D341Med (cell line): ENCODE results near the gene KHDC3L.
"Not testable (repeated sequence)": the region's sequence is repeated elsewhere in the genome, so short reads cannot be mapped to it uniquely, and the experiment has no call there.

ENCODE experiments used
- DNase-seq: peaks from one replicate; pipeline ENCODE4 v3.0.0; 2012; ENCODE audit warnings: low spot score

KHDC3L gene

DNA sequence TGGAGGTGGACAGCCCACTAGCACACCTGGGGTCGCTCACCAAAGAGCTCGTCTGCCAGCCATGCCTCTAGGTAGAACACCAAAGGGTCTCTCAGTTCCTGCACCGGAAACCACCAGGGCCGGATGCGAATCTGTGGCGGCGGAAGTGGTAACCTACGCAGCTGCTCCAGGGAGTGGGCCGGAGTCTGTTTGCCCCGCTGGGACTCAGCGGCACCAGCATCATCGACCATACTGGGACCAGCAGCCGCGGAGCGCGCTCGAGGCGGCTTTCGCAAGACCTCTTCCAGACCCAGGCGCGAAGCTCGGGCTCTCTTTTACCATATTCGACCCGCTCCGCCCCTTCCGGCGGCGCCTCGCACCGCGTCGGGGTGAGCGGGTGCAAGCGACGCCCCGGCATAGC, 7.1 kb downstream of the KHDC3L start, which contains the start of gene OOEP:
Gene OOEP, minus strand, starts transcription at position 335 of the 400 bp plus-strand sequence. Its CDS starts 105 bp downstream, at position 230.
- no peak for DNase-seq

DNA sequence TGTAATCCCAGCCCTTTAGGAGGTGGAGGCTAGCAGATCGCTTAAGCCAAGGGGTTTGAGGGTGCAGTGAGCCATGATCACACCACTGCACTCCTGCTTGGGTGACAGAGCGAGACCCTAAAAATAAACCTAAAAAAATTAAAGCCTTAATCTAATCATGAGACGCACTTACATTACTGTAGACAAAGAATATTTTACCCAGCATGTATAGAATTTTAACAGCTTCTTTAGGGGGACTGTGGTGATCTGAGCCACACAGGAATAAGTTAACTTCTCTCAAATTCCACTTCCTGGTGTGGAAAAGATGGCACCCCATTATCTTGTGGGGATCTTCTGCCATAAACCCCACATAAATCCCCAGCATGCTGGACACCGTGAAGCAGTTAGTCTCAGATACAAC, 9.5 kb downstream of the KHDC3L start:
- DNase-seq: no peak

DNA sequence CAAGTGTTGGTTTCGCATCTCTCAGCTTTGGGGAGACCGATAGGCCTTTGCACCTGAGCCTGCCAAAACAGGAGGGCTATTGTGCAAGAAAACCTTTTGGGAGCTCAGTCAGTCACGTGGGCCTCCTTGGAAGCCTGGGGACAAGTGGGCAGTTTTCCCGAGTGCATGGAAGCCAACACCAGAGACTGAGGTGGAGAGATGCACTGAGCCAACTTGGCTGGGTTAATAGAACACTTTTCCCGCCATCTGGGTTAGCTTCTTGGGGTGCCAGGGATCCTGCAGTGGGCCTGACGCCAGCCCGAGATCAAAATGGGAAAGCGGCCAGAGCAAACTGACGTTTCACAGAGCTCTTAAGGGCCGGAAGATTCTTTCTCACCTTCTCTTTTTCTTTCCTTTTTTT, 10.1 kb downstream of the KHDC3L start:
- no peak for DNase-seq

DNA sequence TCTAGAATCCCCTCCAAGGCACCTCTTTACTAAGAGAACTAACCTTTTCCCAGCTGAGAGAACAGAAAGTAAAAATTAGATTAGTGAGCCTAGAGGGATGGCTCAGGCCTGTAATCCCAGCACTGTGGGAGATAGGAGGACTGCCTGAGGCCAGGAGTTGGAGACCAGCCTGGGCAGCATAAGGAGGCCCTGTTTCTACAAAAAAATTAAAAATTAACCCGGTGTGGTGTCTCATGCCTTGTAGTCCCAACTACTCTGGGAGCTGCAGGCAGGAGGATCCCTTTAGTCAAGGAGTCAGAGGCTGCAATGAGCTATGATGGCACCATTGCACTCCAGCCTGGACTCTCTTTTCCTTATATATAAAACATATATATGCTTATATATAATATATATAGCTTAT, 12.8 kb downstream of the KHDC3L start:
- DNase-seq: no peak

DNA sequence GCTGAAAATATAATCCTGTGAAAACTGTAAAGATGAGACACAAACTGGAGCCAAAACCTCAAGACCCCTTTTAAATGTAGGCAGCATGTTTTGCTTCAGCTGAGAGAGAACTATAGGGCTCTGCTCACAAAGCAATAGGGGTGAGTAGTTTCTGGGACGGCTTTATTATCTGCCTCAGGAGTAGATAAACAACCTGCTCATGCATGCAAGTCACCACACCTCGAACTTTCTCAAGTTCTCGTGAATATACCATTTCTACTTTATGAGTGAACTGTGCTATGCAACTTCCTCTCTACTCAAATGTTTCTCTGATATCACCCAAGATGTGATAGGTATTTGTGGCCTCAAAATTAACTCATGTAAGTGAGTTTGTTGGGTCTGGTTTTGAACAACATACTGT, 14.8 kb downstream of the KHDC3L start:
- no peak for DNase-seq

DNA sequence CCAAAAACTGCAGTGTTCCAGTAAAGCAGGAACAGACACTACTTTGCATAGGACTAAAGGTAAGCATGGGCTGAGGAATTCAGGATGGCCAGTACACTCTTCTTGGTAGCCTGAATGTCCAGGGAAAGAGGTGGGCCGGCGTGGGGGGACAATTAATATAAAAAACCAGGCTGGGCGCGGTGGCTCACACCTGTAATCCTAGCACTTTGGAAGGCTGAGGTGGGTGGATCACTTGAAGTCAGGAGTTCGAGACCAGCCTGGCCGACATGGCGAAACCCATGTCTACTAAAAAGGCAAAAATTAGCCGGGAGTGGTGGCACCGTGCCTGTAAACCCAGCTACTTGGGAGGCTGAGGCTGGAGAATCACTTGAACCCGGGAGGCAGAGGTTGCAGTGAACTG, 19.1 kb downstream of the KHDC3L start:
- DNase-seq: not testable (repeated sequence)

DNA sequence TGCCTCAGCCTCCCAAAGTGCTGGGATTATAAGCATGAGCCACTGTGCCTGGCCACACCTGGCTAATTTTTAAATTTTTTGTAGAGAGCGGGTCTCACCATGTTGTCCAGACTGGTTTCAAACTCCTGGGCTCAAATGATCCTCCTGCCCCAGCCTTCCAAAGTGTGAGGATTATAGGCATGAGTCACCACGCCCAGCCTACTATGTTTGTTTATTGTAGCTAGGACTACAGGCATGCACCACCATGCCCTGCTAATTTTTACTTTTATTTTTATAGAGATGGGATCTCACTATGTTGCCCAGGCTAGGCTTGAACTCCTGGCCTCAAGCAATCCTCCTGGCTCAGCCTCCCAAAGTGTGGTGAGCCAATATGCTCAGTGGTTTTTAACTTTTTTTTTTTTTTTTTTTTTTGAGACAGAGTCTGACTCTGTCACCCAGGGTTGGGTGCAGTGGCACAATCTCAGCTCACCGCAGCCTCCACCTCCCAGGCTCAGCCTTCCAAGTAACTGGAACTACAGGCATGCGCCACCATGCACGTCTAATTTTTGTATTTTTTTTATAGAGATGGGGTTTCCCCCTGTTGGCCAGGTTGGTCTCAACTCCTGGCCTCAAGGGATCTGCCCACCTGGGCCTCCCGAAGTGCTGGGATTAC, 20.1 kb downstream of the KHDC3L start:
- no peak for DNase-seq

DNA sequence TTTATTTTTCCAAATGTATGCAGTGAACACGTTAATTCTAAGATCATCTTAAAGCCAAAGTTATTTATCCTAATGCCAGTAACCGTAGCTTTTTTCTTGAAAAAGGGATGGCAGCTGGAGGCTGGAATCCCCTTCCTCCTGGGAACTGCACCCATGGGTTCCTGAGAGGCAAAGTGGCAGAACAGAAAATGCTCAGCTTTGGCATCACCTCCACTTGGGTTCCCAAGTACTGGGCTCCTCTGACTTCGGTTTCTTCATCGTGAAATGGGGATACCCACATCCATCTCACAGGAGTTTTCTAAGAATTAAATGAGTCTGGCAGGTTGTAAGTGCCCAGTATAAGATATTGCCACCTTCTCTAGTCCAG, 26.0 kb downstream of the KHDC3L start:
- DNase-seq: peak; percentile 68

DNA sequence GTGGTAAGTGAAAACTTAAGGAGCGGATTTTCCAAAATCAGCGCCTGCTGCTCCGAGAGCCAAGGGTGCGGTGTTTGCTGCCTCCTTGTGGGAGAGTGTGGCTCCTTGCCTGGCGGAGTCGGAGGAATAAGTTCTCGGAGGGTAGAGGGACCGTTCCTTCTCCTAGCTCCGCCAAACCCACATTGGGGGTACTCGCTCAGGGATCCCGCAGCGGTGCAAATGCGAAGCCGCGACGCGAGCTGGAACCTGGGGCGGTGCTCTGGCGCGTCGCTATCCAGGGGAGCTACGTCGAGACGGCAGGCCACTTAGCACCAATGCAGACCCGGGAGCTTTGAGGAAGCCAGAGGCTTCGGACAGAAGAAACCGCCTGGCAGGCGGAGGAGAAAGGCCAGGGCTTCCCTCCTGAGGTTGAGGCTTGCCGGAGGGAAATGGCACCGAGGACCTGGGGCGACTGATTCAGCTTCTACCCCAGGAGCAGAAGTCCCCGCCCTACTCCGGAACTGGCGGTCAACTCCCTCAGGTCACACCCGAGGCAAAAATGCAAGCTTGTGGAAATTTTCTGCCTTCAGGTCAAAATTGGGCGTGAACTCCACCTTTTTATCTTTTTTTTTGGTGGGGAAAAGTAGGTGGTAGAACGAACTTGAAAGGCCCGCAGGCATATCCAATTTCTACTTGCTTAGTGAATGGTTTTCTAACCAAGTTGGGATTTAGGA, 26.5 kb downstream of the KHDC3L start:
- peak; percentile 87 for DNase-seq

DNA sequence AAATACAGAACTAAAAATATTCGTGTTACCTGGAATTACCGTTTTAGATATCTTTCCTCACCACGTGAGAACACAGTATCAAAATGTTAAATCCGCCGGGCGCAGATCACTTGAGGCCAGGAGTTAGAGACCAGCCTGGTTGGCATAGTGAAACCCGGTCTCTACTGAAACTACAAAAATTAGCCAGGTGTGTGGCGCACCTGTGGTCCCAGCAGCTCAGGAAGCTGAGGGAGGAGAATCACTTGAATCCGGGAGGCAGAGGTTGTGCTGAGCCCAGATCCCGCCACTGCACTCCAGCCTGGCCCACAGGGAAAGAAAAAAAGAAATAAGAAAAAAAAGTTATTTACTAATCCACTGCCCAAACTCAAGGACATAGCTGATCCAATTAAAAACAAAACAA, 27.4 kb downstream of the KHDC3L start:
- no peak for DNase-seq

DNA sequence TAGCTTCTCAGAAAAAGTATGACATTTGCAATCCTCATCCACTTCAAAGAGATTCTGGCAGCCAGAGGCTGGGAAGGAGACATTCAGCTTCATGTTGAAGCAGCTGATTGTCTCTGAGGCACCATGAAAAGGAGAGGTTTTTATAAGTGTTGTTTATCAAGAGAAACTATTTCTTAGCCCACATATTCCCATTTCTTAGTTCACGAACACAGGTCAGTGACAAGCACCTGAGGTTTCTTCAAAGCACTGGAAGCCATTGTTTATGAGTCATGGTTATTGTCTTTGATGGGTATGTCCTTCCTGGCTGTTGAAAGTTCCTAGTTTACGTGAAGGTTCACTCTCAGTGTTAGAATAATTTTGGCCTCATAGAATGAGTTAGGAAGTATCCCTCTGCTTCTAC, 29.2 kb downstream of the KHDC3L start:
- no peak for DNase-seq

DNA sequence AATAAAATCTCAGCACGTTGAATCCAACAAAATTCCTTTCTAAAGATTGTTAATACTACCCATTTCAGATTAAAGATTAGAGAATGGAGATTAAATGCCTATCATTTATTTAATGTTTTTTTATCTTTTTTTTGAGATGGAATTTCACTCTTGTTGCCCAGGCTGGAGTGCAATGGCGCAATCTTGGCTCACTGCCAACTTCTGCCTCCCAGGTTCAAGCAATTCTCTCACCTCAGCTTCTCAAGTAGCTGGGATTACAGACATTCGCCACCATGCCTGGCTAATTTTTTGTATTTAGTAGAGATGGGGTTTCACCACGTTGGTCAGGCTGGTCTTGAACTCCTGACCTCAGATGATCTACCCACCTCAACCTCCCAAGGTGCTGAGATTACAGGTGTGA, 29.7 kb downstream of the KHDC3L start:
- DNase-seq: not testable (repeated sequence)

DNA sequence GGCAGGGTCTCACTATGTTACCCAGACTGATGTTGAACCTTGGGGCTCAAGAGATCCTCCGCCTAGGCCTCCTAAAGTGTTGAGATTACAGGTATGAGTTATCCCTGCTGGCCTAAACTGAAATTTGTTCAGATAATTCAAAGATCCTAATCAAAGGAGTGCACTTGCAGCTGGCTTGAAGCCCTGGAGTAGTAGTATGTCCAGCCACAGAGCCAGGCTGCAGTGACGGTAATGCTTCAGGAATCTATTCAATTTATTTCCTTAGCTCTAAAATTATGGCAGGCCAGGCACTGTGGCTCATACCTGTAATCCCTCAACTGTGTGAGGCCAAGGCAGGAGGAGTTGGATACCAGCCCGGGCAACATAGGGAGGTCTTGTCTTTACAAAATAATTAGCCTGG, 30.8 kb downstream of the KHDC3L start:
- no peak for DNase-seq

DNA sequence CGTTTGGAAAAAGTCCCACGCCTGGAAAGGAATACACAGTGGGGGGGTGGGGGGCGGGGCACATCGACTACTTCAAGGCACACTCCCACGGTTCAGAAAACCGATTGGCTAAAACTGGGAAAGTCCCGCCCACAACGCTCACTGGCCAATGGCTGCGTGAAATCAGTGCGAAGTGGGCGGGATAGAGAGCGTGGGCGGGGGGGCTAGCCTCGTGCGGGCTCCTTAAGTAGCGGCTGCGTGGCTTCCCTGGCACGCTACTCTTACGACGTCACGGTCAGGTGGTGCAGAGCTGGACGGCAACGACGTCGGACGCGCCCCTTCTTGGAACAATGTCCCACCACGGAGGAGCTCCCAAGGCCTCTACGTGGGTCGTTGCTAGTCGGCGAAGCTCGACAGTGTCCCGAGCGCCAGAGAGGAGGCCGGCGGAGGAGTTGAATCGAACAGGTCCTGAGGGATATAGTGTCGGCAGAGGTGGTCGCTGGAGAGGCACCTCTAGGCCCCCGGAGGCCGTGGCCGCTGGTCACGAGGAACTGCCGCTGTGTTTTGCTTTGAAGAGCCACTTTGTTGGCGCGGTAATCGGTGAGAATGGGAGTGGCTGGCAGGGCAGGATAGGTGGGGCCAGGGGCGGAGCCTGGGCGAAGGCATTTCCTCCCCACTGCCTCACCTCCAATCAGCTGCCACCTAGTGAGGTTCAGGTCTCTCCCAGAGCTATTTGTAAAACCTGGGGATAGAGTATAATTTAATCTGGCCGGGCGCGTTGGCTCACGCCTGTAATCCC, 32.3 kb downstream of the KHDC3L start, which contains the start of gene DDX43:
Gene DDX43, plus strand, starts transcription at position 252 of the 778 bp plus-strand sequence. Its CDS starts 78 bp downstream, at position 330.
- DNase-seq: peak; percentile 29

DNA sequence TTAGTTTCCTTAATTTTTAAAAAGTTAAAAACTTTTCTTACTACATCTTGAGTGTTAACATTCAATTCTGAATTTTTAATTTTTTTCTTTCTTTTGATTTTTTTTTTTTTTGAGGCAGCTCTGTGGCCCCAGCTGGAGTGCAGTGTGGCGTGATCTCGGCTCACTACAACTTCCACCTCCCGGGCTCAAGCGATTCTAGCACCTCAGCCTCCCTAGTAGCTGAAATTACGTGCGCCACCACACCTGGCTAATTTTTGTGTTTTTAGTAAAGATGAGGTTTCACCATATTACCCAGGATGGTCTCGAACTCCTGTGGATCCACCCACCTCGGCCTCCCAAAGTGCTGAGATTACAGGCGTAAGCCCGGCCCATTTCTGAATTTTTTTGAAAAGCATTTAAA, 33.4 kb downstream of the KHDC3L start:
- no peak for DNase-seq

DNA sequence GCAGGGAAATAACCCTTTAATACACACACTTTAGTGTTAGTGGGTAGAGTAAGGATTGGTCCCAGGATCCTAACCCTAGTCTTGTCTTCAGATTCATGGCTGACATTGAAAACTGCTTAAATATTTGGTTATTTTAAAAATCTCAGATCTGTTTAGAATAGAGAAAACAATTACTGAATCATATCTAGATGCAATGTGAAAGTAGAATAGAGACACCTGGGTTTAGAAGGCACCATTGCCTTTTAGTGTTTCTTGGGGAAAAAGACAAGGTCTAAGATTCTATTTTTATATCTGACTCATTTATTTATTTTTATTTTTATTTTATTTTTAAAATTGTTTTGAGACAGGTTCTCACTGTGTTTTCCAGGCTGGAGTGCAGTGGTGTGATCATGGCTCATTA, 38.2 kb downstream of the KHDC3L start:
- DNase-seq: no peak

DNA sequence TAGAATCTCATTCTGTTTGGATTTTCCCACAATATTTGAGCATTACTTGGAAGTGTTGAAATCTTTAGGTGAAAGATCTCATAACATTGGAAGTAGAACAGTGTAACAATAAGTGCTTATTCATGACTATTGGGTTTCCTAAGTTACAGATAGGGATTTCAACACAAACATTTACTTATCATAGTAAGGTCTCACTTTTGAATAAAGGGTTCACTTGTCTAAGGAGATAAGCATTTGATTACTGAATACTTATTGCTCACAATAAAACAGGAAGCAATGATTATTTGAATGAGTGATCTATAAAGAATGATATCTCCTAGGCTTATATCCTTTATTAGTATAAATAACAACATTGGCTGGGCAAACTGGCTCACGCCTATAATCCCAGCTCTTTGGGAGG, 46.9 kb downstream of the KHDC3L start:
- DNase-seq: no peak

DNA sequence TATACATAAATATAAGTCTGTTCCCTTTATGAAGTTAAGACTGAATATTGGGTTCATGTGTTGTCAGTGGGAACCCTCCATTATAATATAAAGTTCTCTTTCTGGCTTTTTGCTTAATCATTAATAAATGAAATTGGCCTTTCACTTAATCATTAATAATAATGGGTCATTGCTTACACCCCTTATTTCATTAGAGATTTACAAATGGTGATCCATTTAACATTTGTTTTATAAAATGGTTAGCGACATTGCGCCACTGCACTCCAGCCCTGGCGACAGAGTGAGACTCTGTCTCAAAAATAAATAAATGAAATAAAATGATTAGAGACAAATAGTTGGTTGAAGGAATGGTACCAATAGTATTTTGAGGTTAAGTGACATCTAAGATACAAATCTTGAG, 50.6 kb downstream of the KHDC3L start:
- no peak for DNase-seq
